A673 (cell line): ENCODE measurements around the gene STK10. TPM values are rescaled to one million over a fixed set of nuclear protein-coding genes. Genes with fewer than 3 reads are reported as not detected.
A peak's percentile ranks its signal among the peaks of the same experiment; 100 is the strongest.

Source experiments
- BruUV-seq: library from RNA; stranded (reverse); fragments of 400-500 nt; replicated peaks from 2 replicates; lab custom pipeline; 2021; lab: Mats Ljungman, UMichigan
- CTCF ChIA-PET: fragments of 300-600 bp; sonication (Branson Sonifier 250); formaldehyde crosslinking; loops from one replicate; lab custom pipeline; 2022; ENCODE audit warnings: antibody characterized with exemption; lab: Charles Lee
- POLR2A ChIA-PET: fragments of 300-600 bp; sonication (Branson Sonifier 250); formaldehyde crosslinking; loops from one replicate; lab custom pipeline; 2022; ENCODE audit warnings: antibody characterized with exemption; ENCODE audit not compliant: low non-redundant PET; lab: Charles Lee
- DNase-seq: peaks from one replicate; pipeline ENCODE4 v3.0.0-alpha.2; 2015; ENCODE audit warnings: low spot score
- H3K27ac ChIP-seq: fragments of 200-600 bp; sonication (generic); 2 replicates; pipeline ENCODE4 v1.5.1; 2016; ENCODE audit warnings: mixed run types, low read depth, mild to moderate bottlenecking, mixed read lengths, antibody characterized with exemption, low read length; ENCODE audit not compliant: poor library complexity, severe bottlenecking
- H3K27me3 ChIP-seq: fragments of 200-600 bp; sonication (generic); replicated peaks from 2 replicates; pipeline ENCODE4 v1.6.1; 2017; ENCODE audit warnings: mixed run types, low read depth, mild to moderate bottlenecking, mixed read lengths, antibody characterized with exemption, low read length; ENCODE audit not compliant: insufficient read depth, poor library complexity
- H3K36me3 ChIP-seq: fragments of 200-600 bp; sonication (generic); 2 replicates; pipeline ENCODE4 v1.6.1; 2016; ENCODE audit warnings: mixed run types, mild to moderate bottlenecking, mixed read lengths, antibody characterized with exemption, low read length; ENCODE audit not compliant: insufficient read depth, poor library complexity, severe bottlenecking
- H3K4me1 ChIP-seq: fragments of 200-600 bp; sonication (generic); 2 replicates; pipeline ENCODE4 v1.6.1; 2017; ENCODE audit warnings: mixed run types, mild to moderate bottlenecking, mixed read lengths, antibody characterized with exemption, low read length; ENCODE audit not compliant: insufficient read depth, poor library complexity, severe bottlenecking
- H3K4me3 ChIP-seq: fragments of 200-600 bp; sonication (generic); 2 replicates; pipeline ENCODE4 v1.5.1; 2016; ENCODE audit warnings: low read depth, mixed run types, mild to moderate bottlenecking, mixed read lengths, low read length; ENCODE audit not compliant: poor library complexity, severe bottlenecking
- H3K9me3 ChIP-seq: fragments of 200-600 bp; sonication (generic); 2 replicates; pipeline ENCODE4 v1.6.1; 2016; ENCODE audit warnings: mixed run types, low read depth, mild to moderate bottlenecking, mixed read lengths, antibody characterized with exemption, low read length; ENCODE audit not compliant: poor library complexity, severe bottlenecking
- CTCF ChIP-seq: fragments of 300-800, 200-600 bp; sonication (generic); conservative IDR thresholded peaks from 2 replicates; pipeline ENCODE4 v1.5.1; 2017; ENCODE audit warnings: low read depth, mild to moderate bottlenecking, antibody characterized with exemption, low read length, moderate library complexity, mixed read lengths
- EZH2 ChIP-seq: fragments of 200-600 bp; sonication (generic); IDR thresholded peaks from 2 replicates; pipeline ENCODE4 v1.6.1; 2017; ENCODE audit warnings: borderline replicate concordance, low read depth, mild to moderate bottlenecking, mixed read lengths, antibody characterized with exemption, low read length; ENCODE audit not compliant: poor library complexity, severe bottlenecking
- intact Hi-C: fragments of 100-400 bp; cut with micrococcal nuclease; formaldehyde crosslinking; loops from one replicate; pipeline ENCODE4 v1.10.0; 2022; ENCODE audit not compliant: unreplicated experiment
- total RNA-seq: library from RNA; stranded (reverse); gene quantifications from 2 replicates; pipeline ENCODE4 v1.2.3, GENCODE V29; 2021

STK10 gene
- total RNA-seq, 1 experiment from 2014 or later, result 3.8 TPM

GRCh38 chr5:172009536-172010270 lies 178.3 kb downstream of the STK10 start:
- Histone ChIP-seq H3K36me3 (no peaks in the 10 kb centered on the region), H3K4me1 (peaks cover 8% of the 10 kb centered on the region), H3K27ac (no peak overlapping the region), H3K27me3 (no peaks in the 10 kb centered on the region), H3K4me3 (no peak overlapping the region), H3K9me3 (no peaks in the 10 kb centered on the region)
- no peak for DNase-seq
- POLR2A ChIA-PET, result no interaction called here
- BruUV-seq, result no TSS peak
- intact Hi-C loops, result loop anchor here (5.0 to 10.0 kb wide), 2 partner anchors 95 to 178 kb away; partner anchors contain the start of gene STK10
- CTCF ChIA-PET, result no interaction called here
- TF ChIP-seq EZH2 (no peak), CTCF (no peak)

GRCh38 chr5:172008689-172009141 lies 179.3 kb downstream of the STK10 start:
- Histone ChIP-seq H3K9me3 (no peaks in the 10 kb centered on the region), H3K27me3 (no peaks in the 10 kb centered on the region), H3K27ac (no peak overlapping the region), H3K4me3 (no peak overlapping the region), H3K36me3 (no peaks in the 10 kb centered on the region), H3K4me1 (peaks cover 11% of the 10 kb centered on the region)
- intact Hi-C loops, result loop anchor here (5.0 to 10.0 kb wide), 2 partner anchors 94 to 179 kb away; partner anchors contain the start of gene STK10
- ChIA-PET POLR2A (no interaction called here), CTCF (no interaction called here)
- DNase-seq, result no peak
- no peak for TF ChIP-seq CTCF
- no peak for TF ChIP-seq EZH2
- BruUV-seq, result no TSS peak

GRCh38 chr5:172008111-172008455 lies 179.9 kb downstream of the STK10 start:
- Histone ChIP-seq H3K9me3 (no peaks in the 10 kb centered on the region), H3K27ac (no peak overlapping the region), H3K4me1 (peaks cover 11% of the 10 kb centered on the region), H3K27me3 (no peaks in the 10 kb centered on the region), H3K36me3 (no peaks in the 10 kb centered on the region), H3K4me3 (peak overlapping the region; percentile 93)
- TF ChIP-seq EZH2 (no peak), CTCF (no peak)
- POLR2A ChIA-PET, result no interaction called here
- CTCF ChIA-PET, result no interaction called here
- DNase-seq, result no peak
- intact Hi-C loops, result loop anchor here (5.0 to 10.0 kb wide), 2 partner anchors 93 to 179 kb away; partner anchors contain the start of gene STK10
- no TSS peak for BruUV-seq
